Fibroblast of lung (primary cell): Measurements from ENCODE around the gene ACER3. TPM values are rescaled to one million over a fixed set of nuclear protein-coding genes. Genes with fewer than 3 reads are reported as not detected.

Experiments used
- DNase-seq, 2 donors: peaks; one replicate each; pipeline versions ENCODE4 v3.0.0 to v3.0.0-alpha.2; 2010; ENCODE audit warnings: low read depth in 2 of 2
- H2AFZ ChIP-seq: 2 replicates; pipeline ENCODE4 v1.5.1; 2012; ENCODE audit warnings: low read length, control low read depth, inconsistent platforms
- H3K27ac ChIP-seq: 2 replicates; pipeline ENCODE4 v1.5.1; 2011; ENCODE audit warnings: low read length, control low read depth; ENCODE audit not compliant: insufficient read depth
- H3K27me3 ChIP-seq: 2 replicates; pipeline ENCODE4 v1.5.1; 2011; ENCODE audit warnings: mild to moderate bottlenecking, low read length; ENCODE audit not compliant: control insufficient read depth, insufficient read depth
- H3K36me3 ChIP-seq: 2 replicates; pipeline ENCODE4 v1.5.1; 2011; ENCODE audit warnings: low read length; ENCODE audit not compliant: control insufficient read depth, insufficient read depth
- H3K4me1 ChIP-seq: 2 replicates; pipeline ENCODE4 v1.5.1; 2011; ENCODE audit warnings: low read length; ENCODE audit not compliant: control insufficient read depth, insufficient read depth; ENCODE audit errors: extremely low read depth
- H3K4me2 ChIP-seq: 2 replicates; pipeline ENCODE4 v1.5.1; 2011; ENCODE audit warnings: low read length, control low read depth; ENCODE audit not compliant: insufficient read depth; ENCODE audit errors: extremely low read depth
- H3K4me3 ChIP-seq, 4 experiments: fragments of 200-600 bp in 1 of 4; sonication (generic) in 1 of 4; replicated peaks in 1 of 4; 2 replicates each; pipeline ENCODE4 v1.5.1; 2011 to 2016; ENCODE audit warnings: low read length in 4 of 4, low read depth in 3 of 4, mild to moderate bottlenecking in 3 of 4, control low read depth in 2 of 4, inconsistent platforms in 1 of 4, mixed read lengths in 1 of 4; ENCODE audit not compliant: insufficient read depth in 1 of 4; ENCODE audit errors: control extremely low read depth in 1 of 4
- H3K79me2 ChIP-seq: 2 replicates; pipeline ENCODE4 v1.5.1; 2012; ENCODE audit warnings: mild to moderate bottlenecking, low read length, inconsistent platforms; ENCODE audit not compliant: control insufficient read depth, insufficient read depth
- H3K9ac ChIP-seq: 2 replicates; pipeline ENCODE4 v1.5.1; 2011; ENCODE audit warnings: mild to moderate bottlenecking, low read length, control low read depth; ENCODE audit not compliant: insufficient read depth
- H3K9me3 ChIP-seq: 2 replicates; pipeline ENCODE4 v1.5.1; 2012; ENCODE audit warnings: low read depth, low read length; ENCODE audit not compliant: control insufficient read depth, insufficient read depth
- H4K20me1 ChIP-seq: 2 replicates; pipeline ENCODE4 v1.5.1; 2011; ENCODE audit warnings: low read length; ENCODE audit not compliant: control insufficient read depth, insufficient read depth; ENCODE audit errors: extremely low read depth
- EZH2 ChIP-seq: IDR thresholded peaks from 2 replicates; pipeline ENCODE4 v1.5.1; 2012; ENCODE audit warnings: low read length, control low read depth, mild to moderate bottlenecking; ENCODE audit errors: missing control alignments
- polyA plus RNA-seq, 2 donors: library from polyadenylated mRNA; depleted of rRNA in 1 of 2; stranded (reverse) in 1 of 2; unstranded in 1 of 2; fragments of >200 nt; gene quantifications; 2 replicates each; pipeline ENCODE4 v1.2.1, GENCODE V29; 2011 to 2012; ENCODE audit warnings: missing spikeins in 1 of 2
- total RNA-seq: library from RNA; depleted of rRNA; stranded (reverse); fragments of >200 nt; gene quantifications from 2 replicates; pipeline ENCODE4 v1.2.1, GENCODE V29; 2014
- TF ChIP-seq, protein P1 (sequence below), 2 donors: IDR thresholded peaks in 1 of 2; conservative IDR thresholded peaks in 1 of 2; 1 replicate in 1 of 2; 2 replicates in 1 of 2; pipeline ENCODE4 v1.5.1; 2011 to 2012; ENCODE audit warnings: low read length in 2 of 2, control low read depth in 1 of 2, inconsistent platforms in 1 of 2, low read depth in 1 of 2, mild to moderate bottlenecking in 1 of 2

ACER3 gene
- total and polyA plus RNA-seq, 2 donors (not counting 1 experiment from before 2014, with no cell fraction given), result 6.1 to 22.3 TPM

DNA sequence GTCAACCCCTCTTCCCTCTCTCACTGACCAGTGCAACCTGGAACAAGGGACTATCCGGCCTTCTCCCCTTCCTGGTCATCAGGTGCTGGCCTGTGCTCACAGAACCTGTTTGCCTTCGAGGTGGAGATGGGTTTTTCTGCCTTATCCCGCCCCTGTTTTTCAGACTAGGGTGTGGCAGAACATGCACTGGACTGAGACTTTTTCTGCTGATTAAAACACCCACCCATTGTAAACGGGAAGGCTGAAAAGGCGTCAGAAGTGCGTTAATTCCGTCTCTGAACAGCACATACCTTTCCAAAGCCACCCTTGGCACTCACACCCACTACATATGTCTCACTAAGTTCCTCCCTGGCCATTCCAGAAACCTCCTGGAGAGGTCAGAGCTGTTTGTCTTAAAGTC lies 169.1 kb downstream of the ACER3 start:
- Histone ChIP-seq H3K4me1 (no peaks in the 10 kb centered on the region), H4K20me1 (no peaks in the 10 kb centered on the region), H3K4me3 (no peak overlapping the region), H3K27ac (no peak overlapping the region), H3K36me3 (no peaks in the 10 kb centered on the region), H2AFZ (no peak overlapping the region), H3K9ac (no peak overlapping the region), H3K27me3 (peaks cover 12% of the 10 kb centered on the region), H3K9me3 (no peaks in the 10 kb centered on the region), H3K79me2 (no peaks in the 10 kb centered on the region), H3K4me2 (no peak overlapping the region)
- TF ChIP-seq, protein P1, sequence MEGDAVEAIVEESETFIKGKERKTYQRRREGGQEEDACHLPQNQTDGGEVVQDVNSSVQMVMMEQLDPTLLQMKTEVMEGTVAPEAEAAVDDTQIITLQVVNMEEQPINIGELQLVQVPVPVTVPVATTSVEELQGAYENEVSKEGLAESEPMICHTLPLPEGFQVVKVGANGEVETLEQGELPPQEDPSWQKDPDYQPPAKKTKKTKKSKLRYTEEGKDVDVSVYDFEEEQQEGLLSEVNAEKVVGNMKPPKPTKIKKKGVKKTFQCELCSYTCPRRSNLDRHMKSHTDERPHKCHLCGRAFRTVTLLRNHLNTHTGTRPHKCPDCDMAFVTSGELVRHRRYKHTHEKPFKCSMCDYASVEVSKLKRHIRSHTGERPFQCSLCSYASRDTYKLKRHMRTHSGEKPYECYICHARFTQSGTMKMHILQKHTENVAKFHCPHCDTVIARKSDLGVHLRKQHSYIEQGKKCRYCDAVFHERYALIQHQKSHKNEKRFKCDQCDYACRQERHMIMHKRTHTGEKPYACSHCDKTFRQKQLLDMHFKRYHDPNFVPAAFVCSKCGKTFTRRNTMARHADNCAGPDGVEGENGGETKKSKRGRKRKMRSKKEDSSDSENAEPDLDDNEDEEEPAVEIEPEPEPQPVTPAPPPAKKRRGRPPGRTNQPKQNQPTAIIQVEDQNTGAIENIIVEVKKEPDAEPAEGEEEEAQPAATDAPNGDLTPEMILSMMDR (conservative IDR thresholded peaks at IDR 0.05 in 1 of 2, IDR thresholded peaks at IDR 0.05 in 1 of 2; ENCODE audit: low read depth in 1 of 2, low read length in 2 of 2), result no peak
- no peak for TF ChIP-seq EZH2
- DNase-seq, result no peak

DNA sequence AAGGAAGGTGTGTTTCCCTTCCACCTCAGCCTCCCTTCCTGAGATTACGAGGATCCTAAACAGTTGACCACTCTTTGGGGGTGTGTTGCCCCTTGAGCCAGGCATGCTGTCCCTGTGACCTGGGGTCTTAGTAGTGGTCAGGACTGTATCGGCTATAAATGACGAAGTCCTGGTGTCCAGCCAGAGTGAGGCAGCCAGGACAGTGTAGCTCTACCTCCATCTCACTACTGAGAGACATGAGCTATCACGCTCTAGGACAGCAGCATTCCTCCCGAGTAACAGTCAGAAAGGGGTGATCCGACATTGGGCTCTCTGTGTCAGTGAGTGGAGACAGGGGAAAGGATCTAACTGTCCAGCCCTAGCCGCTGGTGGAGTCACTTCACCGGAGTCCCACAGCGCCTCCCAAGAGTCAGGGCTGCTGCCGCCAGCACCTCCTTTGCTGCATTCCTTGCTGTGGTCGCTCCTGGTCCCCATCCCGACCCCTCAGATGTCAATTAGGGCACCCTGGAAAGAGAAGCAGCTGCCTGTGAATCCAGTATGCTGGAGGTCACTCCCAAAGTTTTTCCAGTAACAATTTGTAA lies 170.2 kb downstream of the ACER3 start:
- no peaks in the 10 kb centered on the region for H3K9me3 ChIP-seq
- H3K4me2 ChIP-seq, result no peak overlapping the region
- no peak overlapping the region for H3K27ac ChIP-seq
- no peak for DNase-seq
- H3K36me3 ChIP-seq, result no peaks in the 10 kb centered on the region
- no peaks in the 10 kb centered on the region for H4K20me1 ChIP-seq
- H3K9ac ChIP-seq, result no peak overlapping the region
- H2AFZ ChIP-seq, result no peak overlapping the region
- TF ChIP-seq EZH2, result no peak
- TF ChIP-seq, protein P1 (conservative IDR thresholded peaks at IDR 0.05 in 1 of 2, IDR thresholded peaks at IDR 0.05 in 1 of 2; ENCODE audit: low read depth in 1 of 2, low read length in 2 of 2), result no peak
- no peaks in the 10 kb centered on the region for H3K79me2 ChIP-seq
- H3K4me1 ChIP-seq, result no peaks in the 10 kb centered on the region
- peaks cover 19% of the 10 kb centered on the region for H3K27me3 ChIP-seq
- H3K4me3 ChIP-seq, result no peak overlapping the region

DNA sequence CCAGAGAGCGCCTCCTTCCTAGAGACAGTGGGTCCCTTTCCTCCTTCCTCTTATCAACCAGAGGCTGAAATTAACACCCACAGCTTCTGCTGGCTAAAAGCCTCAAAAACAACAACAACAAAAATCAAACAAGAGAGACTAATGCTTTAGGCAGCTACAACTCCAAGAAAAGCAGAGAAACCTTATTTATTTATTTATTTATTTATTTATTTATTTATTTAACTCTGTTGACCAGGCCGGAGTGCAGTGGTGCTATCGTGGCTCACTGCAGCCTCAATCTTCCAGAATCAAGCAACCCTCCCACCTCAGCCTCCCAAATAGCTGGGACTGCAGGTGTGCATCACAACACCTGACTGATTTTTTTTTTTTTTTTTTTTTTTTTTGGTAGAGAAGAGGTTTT lies 170.9 kb downstream of the ACER3 start:
- DNase-seq, result no peak
- no peaks in the 10 kb centered on the region for H3K4me1 ChIP-seq
- H3K4me3 ChIP-seq, result no peak overlapping the region
- no peak for TF ChIP-seq EZH2
- TF ChIP-seq, protein P1 (conservative IDR thresholded peaks at IDR 0.05 in 1 of 2, IDR thresholded peaks at IDR 0.05 in 1 of 2; ENCODE audit: low read depth in 1 of 2, low read length in 2 of 2), result no peak
- H3K9ac ChIP-seq, result no peak overlapping the region
- H3K4me2 ChIP-seq, result no peak overlapping the region
- no peaks in the 10 kb centered on the region for H3K79me2 ChIP-seq
- no peaks in the 10 kb centered on the region for H3K36me3 ChIP-seq
- no peaks in the 10 kb centered on the region for H3K9me3 ChIP-seq
- H2AFZ ChIP-seq, result no peak overlapping the region
- H4K20me1 ChIP-seq, result no peaks in the 10 kb centered on the region
- no peak overlapping the region for H3K27ac ChIP-seq
- peaks cover 24% of the 10 kb centered on the region for H3K27me3 ChIP-seq
